ENCODE measurements around the gene ALDH1L2.

DNA sequence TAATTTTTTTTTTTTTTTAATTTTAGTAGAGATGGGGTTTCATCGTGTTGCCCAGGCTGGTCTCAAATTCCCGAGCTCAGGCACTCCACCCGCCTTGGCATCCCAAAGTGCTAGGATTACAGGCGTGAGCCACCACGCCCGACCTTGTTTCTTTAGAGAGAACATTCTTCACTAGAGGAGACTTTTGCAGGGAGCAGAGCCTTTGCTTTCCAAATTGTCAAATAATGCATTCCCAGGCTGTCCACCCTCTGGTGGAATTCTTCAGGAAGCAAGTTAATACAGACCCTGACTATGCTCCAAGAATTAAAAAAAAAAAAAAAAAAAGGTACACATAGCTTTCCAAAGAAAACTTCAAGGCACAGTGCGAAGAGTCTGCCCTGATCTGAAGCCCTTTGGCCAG lies 6.8 kb downstream of the ALDH1L2 start:
- no peak for TF ChIP-seq TAF1 (IDR thresholded peaks at IDR 0.05; ENCODE audit: borderline replicate concordance, insufficient read depth, low read length)
- TF ChIP-seq, protein P1, sequence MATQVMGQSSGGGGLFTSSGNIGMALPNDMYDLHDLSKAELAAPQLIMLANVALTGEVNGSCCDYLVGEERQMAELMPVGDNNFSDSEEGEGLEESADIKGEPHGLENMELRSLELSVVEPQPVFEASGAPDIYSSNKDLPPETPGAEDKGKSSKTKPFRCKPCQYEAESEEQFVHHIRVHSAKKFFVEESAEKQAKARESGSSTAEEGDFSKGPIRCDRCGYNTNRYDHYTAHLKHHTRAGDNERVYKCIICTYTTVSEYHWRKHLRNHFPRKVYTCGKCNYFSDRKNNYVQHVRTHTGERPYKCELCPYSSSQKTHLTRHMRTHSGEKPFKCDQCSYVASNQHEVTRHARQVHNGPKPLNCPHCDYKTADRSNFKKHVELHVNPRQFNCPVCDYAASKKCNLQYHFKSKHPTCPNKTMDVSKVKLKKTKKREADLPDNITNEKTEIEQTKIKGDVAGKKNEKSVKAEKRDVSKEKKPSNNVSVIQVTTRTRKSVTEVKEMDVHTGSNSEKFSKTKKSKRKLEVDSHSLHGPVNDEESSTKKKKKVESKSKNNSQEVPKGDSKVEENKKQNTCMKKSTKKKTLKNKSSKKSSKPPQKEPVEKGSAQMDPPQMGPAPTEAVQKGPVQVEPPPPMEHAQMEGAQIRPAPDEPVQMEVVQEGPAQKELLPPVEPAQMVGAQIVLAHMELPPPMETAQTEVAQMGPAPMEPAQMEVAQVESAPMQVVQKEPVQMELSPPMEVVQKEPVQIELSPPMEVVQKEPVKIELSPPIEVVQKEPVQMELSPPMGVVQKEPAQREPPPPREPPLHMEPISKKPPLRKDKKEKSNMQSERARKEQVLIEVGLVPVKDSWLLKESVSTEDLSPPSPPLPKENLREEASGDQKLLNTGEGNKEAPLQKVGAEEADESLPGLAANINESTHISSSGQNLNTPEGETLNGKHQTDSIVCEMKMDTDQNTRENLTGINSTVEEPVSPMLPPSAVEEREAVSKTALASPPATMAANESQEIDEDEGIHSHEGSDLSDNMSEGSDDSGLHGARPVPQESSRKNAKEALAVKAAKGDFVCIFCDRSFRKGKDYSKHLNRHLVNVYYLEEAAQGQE (IDR thresholded peaks at IDR 0.05; ENCODE audit: insufficient read depth in 1 of 2, low read depth in 2 of 2, low read length in 2 of 2): no peak
- TF ChIP-seq POLR2AphosphoS5 (IDR thresholded peaks at IDR 0.05; ENCODE audit: low read depth, low read length): no peak
- no peak for TF ChIP-seq SIN3A (IDR thresholded peaks at IDR 0.05; ENCODE audit: borderline replicate concordance, insufficient read depth, low read length)

Measured in PFSK-1 (cell line).